GM18502 (cell line): ENCODE measurements around the gene ACTMAP.

ENCODE experiments used
- ATAC-seq: cut with Tn5 transposase; IDR thresholded peaks from one replicate; pipeline ENCODE4 v1.9.1; 2021; ENCODE audit warnings: mild to moderate bottlenecking; ENCODE audit not compliant: unreplicated experiment, poor library complexity

The ACTMAP gene

GRCh38 chr19:40723661-40724254 lies 26.5 kb downstream of the ACTMAP start:
- ATAC-seq = no peak

DNA sequence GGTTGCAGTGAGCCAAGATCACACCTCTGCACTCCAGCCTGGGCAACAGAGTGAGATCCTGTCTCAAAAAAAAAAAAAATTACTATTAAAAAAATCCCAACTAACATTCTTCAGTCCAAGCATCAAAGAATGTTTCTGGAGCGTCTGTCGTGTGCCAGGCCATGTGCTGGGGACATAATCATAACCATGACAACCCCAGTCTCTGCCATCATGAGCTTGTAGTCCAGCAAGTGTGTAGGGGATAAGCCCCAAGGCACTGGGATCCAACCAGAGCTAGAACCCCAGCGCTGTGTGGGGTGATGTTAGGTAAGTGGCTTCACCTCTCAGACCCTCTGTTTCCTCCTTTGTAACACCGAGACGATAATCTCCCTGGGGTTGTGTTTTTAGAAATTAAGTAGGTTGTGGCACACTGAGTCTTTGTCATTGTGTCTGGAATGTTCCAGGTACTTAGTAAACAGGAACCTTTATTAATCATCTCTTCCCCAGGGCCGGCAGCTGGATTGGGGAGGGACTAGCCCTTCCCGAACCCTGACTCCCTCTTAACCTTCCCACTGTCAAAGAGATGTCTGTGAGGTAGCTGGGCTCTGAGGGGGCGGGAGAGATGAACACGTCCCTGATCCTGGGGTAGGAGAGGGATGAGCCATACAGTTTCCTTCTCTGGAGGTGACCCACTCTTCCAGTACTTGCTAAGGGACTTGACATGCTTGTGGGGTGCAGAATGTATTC lies 28.2 kb downstream of the ACTMAP start:
- ATAC-seq = no peak

DNA sequence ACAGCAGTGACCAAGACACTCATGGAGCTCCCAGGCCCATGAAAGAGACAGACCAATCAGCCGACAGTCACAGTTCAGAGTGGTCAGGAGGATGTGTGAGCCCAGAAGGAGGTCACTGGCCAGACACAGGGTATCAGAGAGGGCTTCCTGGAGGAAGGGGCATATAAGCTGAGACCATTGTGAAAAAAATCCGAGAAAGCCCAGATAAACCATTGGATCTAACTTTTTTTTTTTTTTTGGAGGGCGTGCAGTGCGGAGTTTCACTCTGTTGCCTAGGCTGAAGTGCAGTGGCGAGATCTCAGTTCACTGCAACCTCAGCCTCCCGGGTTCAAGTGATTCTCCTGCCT lies 29.2 kb downstream of the ACTMAP start:
- ATAC-seq = no peak

DNA sequence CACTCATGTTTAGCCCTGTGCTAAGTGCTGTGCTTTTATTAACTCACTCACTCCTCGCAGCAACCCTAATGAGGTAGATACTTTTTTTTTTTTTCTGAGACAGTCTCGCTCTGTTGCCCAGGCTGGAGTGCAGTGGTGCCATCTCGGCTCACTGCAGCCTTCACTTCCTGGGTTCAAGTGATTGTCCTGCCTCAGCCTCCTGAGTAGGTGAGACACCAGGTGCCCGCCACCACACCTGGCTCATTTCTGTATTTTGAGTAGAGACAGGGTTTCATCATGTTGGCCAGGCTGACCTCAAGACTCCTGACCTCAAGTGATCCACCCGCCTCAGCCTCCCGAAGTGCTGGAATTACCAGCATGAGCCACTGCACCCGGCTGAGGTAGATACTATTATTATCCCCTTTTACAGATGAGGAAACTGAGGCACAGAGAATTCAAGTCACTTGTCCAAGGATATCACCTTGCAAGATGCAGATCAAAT lies 30.8 kb downstream of the ACTMAP start:
- no peak for ATAC-seq

DNA sequence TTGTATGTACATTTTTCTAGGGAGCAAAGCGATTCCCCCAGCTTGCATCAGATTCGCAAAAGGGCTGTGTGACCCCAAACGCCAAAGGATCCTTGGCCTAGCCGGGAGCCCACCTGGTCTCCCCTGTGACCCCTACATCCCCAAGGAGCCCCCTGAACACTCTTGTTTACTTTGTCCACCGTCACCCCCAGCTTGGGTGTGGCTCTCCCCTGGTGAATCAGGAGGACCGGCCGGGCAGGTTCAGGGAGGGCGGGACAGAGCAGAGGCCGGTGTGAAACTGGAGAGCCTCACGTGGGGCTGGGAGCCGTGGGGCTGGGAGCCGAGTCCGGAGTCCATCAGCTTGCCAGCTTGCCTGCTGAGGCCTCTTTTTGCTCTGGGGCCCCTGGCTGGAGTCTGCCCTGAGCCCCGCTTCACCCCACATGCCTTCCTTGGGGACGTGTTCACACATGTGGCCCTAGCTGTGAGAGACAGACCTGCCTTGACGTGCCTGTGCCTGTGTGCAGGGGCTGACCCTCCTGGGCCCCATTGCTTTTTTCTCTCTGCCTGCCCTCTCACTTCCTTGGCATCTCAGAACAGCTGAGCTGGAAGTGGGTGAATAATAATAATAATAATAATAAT lies 31.4 kb downstream of the ACTMAP start:
- no peak for ATAC-seq

GRCh38 chr19:40717880-40718773 lies 32.1 kb downstream of the ACTMAP start:
- ATAC-seq = no peak

GRCh38 chr19:40717325-40717879 lies 32.9 kb downstream of the ACTMAP start:
- ATAC-seq = no peak

- ATAC-seq = peak; percentile 71
These were observed 33.6 kb downstream of the ACTMAP start, which contains the start of the genes COQ8B and ITPKC for GRCh38 chr19:40716482-40717324. Gene COQ8B (minus strand): TSS chr19:40716886. CDS start chr19:40714632, 2,254 bp downstream. Gene ITPKC (plus strand): TSS chr19:40717112. CDS start chr19:40717136, 24 bp downstream.

- no peak for ATAC-seq
These were observed 34.2 kb downstream of the ACTMAP start for GRCh38 chr19:40716031-40716481.

DNA sequence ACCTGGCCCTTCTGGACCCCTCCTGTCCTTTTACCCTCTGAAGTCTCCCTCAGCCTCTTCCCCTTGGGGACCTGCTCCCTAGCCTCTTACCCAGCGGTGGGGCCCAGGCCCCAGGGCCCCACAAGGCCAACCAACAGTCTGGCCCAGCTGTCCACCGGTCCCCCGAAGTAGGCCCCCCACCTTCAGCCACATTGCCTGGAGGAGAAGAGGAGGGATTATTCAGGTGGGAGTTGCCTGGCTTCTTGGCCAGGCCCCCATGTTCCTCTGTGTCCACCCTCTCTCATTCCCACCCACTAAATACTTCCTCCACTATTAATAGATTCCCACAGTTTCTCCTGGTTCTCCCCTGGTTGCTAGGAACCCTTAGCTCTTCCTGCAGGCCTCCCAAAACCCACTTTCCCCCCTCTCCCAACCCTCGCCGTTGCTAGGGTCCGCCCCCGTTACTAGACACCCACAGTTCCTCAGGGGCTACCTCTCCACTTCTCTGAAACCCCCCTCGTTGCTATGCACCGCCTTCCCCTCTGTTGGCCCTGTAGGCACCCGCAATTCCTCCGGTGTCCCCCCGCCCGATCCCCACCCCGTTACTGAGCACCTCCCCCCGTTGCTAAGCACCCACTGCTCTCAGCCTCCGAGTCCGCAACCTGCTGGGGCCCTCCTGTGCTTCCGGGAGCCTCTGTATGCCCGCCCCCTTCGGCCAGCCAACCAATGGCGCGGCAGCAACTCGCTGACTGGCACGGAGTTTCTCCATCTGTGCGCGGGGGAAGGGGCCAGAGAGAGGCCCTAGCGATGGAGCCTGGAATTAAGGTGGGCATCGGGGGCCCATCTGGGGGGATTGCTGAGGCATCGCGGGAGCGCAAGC lies 35.6 kb downstream of the ACTMAP start:
- ATAC-seq = peak; percentile 58

- no peak for ATAC-seq
These were observed 36.3 kb downstream of the ACTMAP start for GRCh38 chr19:40713939-40714338.

- ATAC-seq = no peak
These were observed 40.5 kb downstream of the ACTMAP start for GRCh38 chr19:40709817-40710216.

- ATAC-seq = no peak
These were observed 42.7 kb downstream of the ACTMAP start for GRCh38 chr19:40707615-40708014.

DNA sequence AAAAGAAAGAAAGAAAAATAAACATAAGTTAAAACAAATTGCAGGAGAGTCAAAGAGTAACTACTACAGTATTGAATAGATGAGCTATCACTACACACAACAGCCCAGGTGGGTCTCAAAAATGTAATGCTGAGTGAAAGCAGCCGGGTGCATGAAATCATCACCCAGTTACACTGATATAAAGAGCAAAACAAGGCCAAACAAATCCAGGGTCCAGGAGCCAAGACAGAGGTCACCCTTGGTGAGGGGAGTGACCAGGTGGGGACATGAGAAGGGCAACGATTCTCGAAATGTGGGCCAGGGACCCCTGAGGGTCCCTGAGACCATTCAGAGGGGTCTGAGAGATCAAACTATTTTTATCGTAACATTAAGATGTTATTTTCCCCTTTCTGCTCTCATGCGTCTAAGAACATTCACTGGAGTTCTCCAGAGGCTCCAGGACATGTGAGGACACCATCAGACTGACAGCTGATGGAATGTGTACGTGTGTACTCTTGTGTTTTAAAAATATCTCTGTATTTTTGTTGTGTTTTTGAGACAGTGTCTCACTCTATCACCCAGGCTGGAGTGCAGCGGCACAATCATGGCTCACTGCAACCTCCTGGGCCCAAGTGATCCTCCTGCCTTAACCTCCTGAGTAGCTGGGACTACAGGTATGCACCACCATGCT lies 44.2 kb downstream of the ACTMAP start:
- ATAC-seq = no peak

DNA sequence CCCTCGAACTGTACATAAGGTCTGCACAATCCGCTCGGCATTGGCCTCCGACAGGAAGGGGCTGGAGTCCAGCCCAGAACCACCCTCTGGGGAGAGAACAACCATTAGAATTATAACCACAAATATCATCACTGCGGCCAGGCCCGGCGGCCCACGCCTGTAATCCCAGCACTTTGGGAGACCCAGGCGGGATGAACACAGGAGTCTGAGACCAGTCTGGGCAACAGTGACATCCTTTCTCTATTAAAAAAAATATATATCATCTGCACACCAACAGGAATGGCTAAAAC lies 45.0 kb downstream of the ACTMAP start:
- no peak for ATAC-seq

DNA sequence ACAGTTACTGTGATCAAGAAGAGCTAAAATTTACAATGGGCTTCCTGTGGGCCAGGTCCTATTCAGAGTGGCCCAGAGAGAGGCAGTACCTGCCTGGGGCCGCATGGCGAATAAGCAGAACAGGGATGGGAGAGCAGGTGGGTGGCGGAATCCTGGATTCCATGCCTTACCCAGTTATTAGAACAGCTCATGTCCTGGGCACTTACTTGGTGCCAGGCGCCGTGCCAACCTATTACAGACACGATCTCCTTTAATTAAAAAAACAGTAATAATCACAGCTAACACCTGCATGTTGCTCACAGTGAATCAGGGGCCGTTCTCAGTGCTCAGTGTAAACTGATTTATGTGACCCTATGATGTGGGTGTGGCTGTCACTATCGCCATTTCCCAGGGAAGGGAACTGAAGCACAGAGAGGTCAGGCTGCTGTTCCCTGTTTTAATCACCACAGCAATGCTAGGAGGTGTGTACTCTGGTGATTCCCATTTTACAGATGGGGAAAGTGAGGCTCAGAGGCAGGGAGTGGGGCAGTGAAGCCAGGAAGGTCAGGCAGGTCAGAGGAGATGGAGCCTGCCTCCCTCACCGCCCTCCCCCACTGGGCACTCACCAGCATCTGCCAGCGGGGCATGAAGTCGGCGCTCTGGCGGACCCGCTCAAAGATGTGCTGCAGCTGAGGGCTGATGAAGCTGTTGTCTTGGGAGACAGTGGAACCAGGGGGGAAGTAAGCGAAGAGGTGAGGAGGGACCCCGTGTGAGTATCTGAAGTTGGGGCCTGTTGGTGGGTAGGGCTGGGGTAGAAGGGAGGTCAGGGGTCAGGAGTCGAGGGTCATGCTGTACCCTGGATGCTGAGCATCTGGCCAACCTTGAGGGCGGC lies 45.6 kb downstream of the ACTMAP start:
- ATAC-seq = no peak
